GM19468 (cell line): ENCODE data around the gene KIAA2012.
A peak's percentile ranks its signal among the peaks of the same experiment; 100 is the strongest.

Experiments
- ATAC-seq: cut with Tn5 transposase; IDR thresholded peaks from one replicate; pipeline ENCODE4 v1.9.1; 2021; ENCODE audit warnings: mild to moderate bottlenecking, moderate library complexity, moderate number of reproducible peaks; ENCODE audit not compliant: unreplicated experiment; ENCODE audit errors: extremely low read depth

Gene KIAA2012

DNA sequence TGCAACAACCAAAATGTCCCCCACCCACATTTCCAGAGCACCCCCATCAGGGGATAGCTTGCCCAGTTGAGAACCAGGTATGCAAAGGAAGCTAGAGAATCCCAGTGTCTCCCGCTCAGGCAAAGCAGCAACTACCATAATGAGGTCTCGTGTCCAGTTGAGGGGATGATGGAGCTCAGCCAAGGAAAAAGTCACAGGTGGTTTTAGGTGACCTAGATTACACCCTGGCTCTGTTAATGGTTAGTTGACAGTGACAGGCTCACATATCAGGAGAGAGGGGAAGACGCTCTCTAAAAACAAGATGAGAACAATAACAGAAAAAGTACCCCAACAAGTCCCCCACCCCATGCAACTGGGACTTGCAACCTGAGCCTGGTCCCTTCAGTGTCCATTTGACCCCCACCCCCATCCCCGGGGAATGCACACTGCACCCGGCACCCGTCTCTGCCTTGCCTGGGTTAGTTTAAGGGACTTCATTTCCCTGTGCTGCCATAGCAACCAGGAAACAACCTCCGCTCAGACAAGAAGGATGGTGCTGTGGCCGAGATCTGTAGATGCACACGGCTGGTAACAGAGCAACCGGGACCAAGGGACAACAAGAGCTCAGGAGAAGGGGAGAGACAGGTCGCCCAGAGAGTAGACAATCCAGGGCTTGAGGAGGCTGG, at the start of gene KIAA2012:
Gene KIAA2012, plus strand, starts transcription at position 519 of the 665 bp plus-strand sequence. CDS start 373 bp downstream, outside the sequence.
- no peak for ATAC-seq

DNA sequence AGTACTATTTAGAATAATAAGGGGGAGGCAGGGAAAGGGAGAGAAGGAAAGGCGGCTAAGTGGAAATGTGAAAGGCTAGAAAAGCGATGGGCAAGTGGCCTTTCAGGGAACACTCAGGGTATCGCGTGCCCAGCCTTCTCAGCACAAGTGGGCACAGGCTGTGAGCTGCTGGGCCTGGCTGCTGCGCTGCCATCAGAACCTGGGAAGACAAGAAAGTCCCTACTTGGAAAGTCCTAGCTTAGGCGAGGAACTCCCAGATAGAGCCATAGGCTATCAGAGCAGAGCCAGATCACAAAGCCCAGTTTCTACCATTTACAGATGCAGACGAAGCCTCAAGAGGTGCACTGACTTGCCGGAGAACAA, 49.2 kb upstream of the KIAA2012 start:
- ATAC-seq, result no peak

DNA sequence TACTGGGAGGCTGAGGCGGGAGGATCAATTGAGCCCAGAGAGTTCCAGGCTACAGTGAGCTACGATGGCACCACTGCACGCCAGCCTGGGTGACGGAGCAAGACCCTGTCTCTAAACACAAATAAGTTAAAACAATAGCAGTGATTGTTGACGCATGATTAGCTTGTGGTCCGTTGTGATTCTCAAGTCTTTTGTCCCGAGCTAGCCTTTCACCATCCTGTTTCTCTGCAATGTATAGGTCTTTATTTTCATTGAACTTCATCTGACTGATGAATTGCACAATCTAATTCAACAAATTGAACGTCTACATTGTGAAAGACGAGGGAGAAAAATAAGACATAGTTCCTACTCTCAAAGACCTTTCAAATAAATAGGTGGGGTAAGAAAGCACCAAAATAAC, 48.2 kb upstream of the KIAA2012 start:
- no peak for ATAC-seq

DNA sequence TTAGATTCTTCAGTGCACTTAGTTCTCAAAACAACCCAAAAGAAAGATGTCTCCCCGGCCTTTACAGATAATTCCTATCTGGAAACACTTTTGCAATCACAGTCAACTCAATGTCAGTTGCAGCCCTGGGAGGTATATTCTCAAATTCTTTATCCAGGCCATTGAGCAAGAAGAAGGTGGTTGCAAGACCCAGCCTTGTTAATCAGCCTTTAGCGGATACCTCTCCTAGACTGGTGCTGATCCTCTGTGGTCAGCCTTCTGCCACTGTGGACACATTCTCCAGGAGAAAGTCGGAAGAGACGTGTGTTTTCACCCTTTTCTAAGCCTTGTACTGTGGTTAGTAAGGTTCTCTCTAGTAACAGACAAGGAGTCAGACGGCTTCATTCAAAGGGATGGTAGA, 47.2 kb upstream of the KIAA2012 start:
- ATAC-seq, result no peak

DNA sequence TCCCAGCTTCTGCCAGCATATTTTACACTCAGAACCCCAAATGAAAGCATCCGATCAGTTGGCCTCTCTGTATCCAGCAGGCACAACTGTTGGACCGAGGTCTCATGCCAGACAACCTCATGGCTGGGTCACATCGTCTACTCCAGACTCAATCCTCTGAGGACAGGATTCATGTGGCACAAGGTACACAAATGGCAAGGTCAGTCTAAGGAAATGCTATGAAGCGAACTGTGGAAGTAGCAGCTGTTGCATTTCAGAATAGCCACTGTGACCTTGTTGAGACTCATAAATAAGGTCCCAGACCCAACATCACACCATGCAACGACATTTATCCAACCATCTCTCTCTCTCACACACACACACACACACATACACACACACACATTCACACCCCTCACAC, 46.5 kb upstream of the KIAA2012 start:
- no peak for ATAC-seq

DNA sequence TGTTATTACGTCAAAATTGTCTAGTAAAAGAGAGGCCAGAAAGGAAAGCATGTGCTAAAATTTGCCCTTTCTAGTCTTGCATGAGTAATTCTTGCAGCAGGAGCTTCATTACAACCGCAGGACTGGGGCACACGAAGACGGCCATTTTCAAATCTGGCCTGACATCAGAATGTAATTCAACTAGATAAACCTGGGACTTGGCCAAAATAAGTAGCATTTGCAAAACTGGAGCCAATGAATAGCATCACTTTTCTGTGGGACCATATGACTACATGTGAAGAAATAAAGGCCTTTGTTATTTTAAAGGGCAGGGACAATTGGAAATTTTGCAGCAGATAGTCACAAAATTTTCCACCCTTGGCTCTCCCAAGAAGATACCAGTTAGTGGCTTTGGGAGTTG, 42.4 kb upstream of the KIAA2012 start:
- no peak for ATAC-seq

DNA sequence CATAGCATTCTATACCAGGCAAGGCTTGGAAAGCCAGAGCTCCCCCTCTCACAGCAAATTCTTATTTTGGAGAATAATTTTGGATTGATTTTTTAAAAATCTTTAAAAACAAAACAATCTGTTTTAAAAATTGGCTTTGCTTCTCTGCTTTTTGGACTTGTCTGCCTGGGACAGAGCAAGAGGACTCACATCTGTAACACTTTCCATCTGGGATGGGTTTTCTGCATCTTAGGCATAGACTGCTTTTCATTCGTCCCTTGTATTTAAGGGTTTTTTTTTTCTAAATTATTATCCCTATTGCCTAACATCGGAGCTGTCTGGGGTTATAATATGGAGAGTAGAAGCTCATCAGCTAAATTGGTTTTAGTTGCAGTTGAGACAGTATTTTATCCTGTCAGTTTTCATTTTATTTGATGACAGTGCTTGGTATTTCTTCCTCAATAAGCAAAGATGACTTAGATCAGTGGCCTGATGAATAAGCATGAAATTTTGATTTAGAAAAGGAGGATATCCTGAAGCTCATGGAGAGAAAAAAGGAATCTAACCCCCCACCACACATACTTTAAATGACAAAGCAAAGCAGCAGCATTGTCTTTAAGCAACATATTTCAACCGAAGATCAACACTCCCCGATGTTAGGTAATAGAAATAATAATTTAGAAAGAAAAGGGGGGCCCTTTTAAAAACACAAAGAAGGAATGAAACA, 41.7 kb upstream of the KIAA2012 start:
- ATAC-seq, result no peak

DNA sequence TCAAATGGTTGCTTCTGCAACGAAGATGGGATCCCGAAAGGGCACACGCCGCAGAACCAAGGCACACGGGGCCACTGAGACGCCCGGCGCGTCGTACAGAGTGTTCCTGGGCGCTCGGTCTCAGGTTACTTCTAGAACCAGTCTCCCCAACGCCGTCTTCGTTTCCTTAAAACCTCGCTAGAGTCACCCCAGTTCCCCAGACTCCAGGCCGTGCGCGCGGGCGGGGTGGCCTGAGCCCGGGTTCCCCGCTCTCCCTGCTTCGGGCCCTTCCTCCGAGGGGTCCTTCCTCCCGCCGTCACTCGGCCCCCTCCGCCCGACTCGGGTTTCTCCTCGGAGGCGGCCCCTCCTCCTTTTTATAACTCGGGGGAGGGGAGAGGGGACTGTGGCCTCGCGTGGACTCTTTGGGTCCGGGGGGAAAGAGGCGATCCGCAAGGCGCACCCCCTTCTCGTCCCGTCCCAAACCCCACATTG, 40.2 kb upstream of the KIAA2012 start:
- ATAC-seq, result no peak

DNA sequence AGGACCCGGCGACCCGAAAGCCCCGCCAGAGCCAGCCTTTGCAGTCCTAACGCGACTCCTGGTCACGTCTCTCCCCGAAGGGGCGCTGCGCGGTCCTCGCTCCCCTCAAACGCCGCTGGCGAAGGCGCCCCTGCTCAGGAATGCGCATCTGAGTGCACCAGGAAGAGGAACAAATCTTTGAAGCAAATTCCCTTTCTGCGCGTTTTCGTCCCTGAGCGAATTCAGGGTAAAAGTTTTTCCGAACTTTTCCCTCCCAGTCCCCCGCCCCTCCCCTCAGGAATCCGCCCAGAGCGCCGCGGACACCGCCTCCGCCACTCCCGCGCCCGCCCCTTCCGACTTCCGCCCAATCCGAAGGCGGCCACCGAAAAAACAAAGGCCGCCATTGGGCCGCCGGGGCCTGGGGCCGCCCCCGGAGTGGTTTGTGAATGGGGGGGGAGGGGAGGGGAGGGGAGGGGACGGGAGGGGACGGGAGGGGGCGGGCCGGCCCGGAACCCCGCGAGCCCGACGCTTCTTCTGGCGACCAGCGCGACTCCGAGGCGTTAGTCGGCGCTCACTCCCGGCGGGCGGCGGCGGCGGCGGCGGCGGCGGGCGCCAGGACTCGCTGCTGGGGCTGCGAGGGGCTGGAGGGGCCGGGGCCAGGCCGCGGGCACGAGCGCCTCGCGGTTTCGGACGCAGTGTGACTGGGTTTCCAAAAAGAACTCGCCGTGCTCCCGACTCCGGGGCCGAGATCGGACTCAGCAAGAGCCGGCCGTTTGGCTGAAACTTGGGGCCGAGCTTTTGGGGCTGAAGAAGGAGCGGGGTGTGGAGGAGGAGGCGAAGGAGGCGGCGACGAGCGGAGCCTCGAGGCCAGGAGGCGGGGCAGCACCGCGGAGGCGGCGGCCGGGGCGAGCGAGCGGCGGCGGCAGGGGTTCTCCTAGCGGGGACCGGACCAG, 39.5 kb upstream of the KIAA2012 start, which contains the start of gene FZD7:
Gene FZD7, plus strand, starts transcription at position 539 of the 932 bp plus-strand sequence. CDS start 793 bp downstream, outside the sequence.
- peak; percentile 73 for ATAC-seq

DNA sequence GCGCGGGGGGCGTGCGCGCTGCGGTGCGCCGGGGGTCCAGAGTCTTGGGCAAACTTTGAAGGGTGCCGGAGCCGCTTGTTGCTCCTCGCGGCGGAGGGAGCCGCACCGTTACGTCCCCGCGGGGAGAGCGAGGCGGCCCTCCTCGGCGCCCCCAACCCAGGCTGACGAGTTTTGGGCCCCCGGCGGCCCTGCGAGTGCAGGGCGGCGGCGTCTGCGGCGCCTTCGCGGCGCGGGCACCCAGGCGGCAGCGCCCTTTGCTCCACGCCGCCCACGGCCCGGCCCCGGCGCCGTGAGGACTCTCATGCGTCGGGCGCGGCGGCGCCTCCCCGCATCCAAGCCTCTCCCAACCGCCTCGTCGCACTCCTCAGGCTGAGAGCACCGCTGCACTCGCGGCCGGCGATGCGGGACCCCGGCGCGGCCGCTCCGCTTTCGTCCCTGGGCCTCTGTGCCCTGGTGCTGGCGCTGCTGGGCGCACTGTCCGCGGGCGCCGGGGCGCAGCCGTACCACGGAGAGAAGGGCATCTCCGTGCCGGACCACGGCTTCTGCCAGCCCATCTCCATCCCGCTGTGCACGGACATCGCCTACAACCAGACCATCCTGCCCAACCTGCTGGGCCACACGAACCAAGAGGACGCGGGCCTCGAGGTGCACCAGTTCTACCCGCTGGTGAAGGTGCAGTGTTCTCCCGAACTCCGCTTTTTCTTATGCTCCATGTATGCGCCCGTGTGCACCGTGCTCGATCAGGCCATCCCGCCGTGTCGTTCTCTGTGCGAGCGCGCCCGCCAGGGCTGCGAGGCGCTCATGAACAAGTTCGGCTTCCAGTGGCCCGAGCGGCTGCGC, 38.6 kb upstream of the KIAA2012 start:
- no peak for ATAC-seq

DNA sequence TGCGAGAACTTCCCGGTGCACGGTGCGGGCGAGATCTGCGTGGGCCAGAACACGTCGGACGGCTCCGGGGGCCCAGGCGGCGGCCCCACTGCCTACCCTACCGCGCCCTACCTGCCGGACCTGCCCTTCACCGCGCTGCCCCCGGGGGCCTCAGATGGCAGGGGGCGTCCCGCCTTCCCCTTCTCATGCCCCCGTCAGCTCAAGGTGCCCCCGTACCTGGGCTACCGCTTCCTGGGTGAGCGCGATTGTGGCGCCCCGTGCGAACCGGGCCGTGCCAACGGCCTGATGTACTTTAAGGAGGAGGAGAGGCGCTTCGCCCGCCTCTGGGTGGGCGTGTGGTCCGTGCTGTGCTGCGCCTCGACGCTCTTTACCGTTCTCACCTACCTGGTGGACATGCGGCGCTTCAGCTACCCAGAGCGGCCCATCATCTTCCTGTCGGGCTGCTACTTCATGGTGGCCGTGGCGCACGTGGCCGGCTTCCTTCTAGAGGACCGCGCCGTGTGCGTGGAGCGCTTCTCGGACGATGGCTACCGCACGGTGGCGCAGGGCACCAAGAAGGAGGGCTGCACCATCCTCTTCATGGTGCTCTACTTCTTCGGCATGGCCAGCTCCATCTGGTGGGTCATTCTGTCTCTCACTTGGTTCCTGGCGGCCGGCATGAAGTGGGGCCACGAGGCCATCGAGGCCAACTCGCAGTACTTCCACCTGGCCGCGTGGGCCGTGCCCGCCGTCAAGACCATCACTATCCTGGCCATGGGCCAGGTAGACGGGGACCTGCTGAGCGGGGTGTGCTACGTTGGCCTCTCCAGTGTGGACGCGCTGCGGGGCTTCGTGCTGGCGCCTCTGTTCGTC, 37.7 kb upstream of the KIAA2012 start:
- no peak for ATAC-seq

DNA sequence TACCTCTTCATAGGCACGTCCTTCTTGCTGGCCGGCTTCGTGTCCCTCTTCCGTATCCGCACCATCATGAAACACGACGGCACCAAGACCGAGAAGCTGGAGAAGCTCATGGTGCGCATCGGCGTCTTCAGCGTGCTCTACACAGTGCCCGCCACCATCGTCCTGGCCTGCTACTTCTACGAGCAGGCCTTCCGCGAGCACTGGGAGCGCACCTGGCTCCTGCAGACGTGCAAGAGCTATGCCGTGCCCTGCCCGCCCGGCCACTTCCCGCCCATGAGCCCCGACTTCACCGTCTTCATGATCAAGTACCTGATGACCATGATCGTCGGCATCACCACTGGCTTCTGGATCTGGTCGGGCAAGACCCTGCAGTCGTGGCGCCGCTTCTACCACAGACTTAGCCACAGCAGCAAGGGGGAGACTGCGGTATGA, 37.1 kb upstream of the KIAA2012 start:
- no peak for ATAC-seq

DNA sequence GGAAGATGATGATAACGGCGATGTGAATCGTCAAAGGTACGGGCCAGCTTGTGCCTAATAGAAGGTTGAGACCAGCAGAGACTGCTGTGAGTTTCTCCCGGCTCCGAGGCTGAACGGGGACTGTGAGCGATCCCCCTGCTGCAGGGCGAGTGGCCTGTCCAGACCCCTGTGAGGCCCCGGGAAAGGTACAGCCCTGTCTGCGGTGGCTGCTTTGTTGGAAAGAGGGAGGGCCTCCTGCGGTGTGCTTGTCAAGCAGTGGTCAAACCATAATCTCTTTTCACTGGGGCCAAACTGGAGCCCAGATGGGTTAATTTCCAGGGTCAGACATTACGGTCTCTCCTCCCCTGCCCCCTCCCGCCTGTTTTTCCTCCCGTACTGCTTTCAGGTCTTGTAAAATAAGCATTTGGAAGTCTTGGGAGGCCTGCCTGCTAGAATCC, 36.4 kb upstream of the KIAA2012 start:
- no peak for ATAC-seq

DNA sequence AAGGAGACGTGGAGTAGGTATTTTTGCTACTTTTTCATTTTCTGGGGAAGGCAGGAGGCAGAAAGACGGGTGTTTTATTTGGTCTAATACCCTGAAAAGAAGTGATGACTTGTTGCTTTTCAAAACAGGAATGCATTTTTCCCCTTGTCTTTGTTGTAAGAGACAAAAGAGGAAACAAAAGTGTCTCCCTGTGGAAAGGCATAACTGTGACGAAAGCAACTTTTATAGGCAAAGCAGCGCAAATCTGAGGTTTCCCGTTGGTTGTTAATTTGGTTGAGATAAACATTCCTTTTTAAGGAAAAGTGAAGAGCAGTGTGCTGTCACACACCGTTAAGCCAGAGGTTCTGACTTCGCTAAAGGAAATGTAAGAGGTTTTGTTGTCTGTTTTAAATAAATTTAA, 36.0 kb upstream of the KIAA2012 start:
- ATAC-seq, result no peak

DNA sequence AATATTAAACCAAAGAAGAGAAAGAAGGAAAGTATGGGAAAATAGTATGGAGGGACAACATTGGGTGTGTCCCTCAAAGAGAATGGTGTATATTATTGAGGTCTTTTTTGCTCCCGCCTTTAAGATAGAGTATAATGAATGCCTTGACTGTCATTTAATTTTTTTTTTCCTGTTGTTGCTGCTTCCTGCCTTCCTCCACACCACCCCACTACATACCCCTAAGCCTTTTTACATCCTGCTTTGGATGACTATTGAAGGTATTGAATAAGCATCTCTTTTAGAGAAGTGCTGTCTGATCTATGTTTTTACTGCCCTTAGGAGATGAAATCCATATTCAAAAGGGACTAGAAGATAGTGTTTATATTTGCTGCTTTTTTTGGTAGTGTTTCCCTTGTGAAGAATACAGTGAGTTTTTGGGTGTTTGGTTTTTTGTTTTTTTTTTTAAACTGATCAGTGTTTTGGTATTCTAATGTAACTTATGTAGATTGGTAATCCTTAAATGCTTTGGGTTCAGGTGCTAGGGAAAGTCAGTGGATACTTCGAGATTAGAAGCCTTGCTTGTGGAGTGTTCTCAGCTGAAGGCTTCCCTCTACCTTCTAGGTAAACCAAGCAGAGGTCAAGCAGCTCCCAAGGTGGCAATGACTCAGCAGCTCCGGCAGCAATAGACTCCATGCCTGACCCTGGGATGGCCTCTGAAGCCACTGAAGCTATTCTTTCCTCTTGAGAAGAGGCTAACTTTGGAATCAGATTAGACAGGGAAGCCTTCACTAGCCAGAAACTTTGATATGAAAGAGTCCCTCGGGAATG, 34.4 kb upstream of the KIAA2012 start:
- no peak for ATAC-seq

DNA sequence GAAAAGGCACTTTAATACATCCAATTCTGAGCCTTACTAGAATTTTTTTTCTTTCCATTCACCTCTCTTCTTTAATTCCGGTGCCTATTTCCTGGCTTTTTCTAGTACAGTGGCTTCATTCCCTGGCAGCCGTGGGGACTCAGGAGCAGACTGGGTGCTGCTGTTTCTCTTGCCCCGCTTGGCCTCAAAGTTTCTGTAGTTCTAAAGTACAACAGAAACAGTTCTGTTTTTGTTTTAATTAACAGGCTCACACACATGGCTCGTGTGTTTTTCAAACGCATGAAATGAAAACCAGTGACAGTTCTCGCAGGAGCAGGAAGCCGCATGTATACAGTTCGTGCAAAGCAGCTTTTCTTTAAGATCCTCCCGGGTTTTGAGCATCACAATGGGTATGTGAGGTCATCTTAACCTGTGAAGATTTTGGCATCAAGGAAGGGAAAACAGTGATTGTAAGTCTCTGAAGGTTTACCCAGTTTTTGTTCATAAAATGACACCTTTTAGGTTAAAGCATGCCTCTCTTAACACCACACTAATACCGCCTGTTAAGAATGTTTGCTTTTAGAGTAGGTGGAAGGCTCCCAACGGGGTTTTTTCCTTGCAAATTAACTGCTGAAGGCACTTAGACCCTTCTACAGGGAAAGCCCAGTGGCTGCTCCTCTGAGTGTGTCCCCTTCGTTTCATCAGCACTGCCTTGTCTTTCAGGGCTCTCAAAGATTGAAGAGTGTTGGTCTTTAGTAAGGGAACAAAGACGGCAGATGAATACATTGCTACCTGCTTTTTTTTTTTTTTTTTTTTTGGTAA, 33.6 kb upstream of the KIAA2012 start:
- ATAC-seq, result no peak
